GM10266 (cell line): ENCODE results near the gene CMIP.

Experiments
- DNase-seq: peaks from one replicate; pipeline ENCODE4 v3.0.0; 2012; ENCODE audit errors: extremely low spot score
- CTCF ChIP-seq: IDR thresholded peaks from 2 replicates; pipeline ENCODE4 v1.5.1; 2012; ENCODE audit warnings: mild to moderate bottlenecking, low read depth; ENCODE audit not compliant: control insufficient read depth, insufficient read depth; ENCODE audit errors: missing control alignments

The CMIP gene

GRCh38 chr16:81668243-81669097 is 223.9 kb downstream of the CMIP start:
- DNase-seq: no peak

GRCh38 chr16:81669473-81670350 is 225.1 kb downstream of the CMIP start:
- no peak for DNase-seq
- TF ChIP-seq CTCF: no peak

More at GRCh38 chr16:81668243-81669097, 223.9 kb downstream of the CMIP start:
- no peak for TF ChIP-seq CTCF

- no peak for TF ChIP-seq CTCF
- DNase-seq: no peak
These were observed 227.4 kb downstream of the CMIP start for GRCh38 chr16:81671738-81672597.

GRCh38 chr16:81673432-81673831 is 228.8 kb downstream of the CMIP start:
- no peak for TF ChIP-seq CTCF
- no peak for DNase-seq

GRCh38 chr16:81675662-81676061 is 231.1 kb downstream of the CMIP start:
- no peak for TF ChIP-seq CTCF
- DNase-seq: no peak

- no peak for DNase-seq
- TF ChIP-seq CTCF: no peak
These were observed 231.7 kb downstream of the CMIP start for GRCh38 chr16:81676066-81676882.
